ENCODE data around the gene NMNAT2. TPM values are rescaled to one million over a fixed set of nuclear protein-coding genes. Genes with fewer than 3 reads are reported as not detected.

NMNAT2 gene
- total and polyA plus RNA-seq, 2 of the 13 experiments (the other 11 are each of a cell fraction or from before 2014, with no cell fraction given), result not detected

DNA sequence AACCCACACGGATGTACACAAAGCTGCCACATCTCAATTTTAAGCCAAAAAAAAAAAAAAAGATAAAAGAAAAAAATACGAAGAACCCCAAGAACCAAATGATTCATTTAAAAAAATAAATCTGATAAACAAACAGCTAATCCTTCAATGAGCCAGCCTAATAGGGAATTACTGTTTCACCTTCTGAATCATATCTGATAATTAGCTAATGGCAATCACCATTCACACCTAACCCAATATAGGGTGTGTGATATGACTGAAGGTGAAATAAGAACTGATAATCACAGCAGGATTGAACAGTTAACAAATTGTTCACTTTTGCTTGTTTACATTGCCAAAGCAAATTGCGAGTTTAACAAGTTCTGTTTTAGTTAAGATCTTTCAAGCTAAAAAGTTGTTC, 170.7 kb downstream of the NMNAT2 start (continued):
- TF ChIP-seq, protein P1, sequence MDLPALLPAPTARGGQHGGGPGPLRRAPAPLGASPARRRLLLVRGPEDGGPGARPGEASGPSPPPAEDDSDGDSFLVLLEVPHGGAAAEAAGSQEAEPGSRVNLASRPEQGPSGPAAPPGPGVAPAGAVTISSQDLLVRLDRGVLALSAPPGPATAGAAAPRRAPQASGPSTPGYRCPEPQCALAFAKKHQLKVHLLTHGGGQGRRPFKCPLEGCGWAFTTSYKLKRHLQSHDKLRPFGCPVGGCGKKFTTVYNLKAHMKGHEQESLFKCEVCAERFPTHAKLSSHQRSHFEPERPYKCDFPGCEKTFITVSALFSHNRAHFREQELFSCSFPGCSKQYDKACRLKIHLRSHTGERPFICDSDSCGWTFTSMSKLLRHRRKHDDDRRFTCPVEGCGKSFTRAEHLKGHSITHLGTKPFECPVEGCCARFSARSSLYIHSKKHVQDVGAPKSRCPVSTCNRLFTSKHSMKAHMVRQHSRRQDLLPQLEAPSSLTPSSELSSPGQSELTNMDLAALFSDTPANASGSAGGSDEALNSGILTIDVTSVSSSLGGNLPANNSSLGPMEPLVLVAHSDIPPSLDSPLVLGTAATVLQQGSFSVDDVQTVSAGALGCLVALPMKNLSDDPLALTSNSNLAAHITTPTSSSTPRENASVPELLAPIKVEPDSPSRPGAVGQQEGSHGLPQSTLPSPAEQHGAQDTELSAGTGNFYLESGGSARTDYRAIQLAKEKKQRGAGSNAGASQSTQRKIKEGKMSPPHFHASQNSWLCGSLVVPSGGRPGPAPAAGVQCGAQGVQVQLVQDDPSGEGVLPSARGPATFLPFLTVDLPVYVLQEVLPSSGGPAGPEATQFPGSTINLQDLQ (CRISPR knock-in tag; IDR thresholded peaks at IDR 0.05), result no peak
- TF ChIP-seq, protein P2, sequence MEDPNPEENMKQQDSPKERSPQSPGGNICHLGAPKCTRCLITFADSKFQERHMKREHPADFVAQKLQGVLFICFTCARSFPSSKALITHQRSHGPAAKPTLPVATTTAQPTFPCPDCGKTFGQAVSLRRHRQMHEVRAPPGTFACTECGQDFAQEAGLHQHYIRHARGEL (CRISPR knock-in tag; IDR thresholded peaks at IDR 0.05), result no peak
- TF ChIP-seq NR2F2 (IDR thresholded peaks at IDR 0.05; ENCODE audit: borderline replicate concordance, low read depth) (no peak), MED8 (CRISPR knock-in tag; IDR thresholded peaks at IDR 0.05; ENCODE audit: insufficient replicate concordance) (no peak), TBL1XR1 (IDR thresholded peaks at IDR 0.05; ENCODE audit: borderline replicate concordance, low read length, partially characterized antibody) (no peak), MAFK (conservative IDR thresholded peaks at IDR 0.05 in 1 of 2, IDR thresholded peaks at IDR 0.05 in 1 of 2; ENCODE audit: low read length in 2 of 2) (no peak), ELF3 (CRISPR knock-in tag; IDR thresholded peaks at IDR 0.05) (no peak)

DNA sequence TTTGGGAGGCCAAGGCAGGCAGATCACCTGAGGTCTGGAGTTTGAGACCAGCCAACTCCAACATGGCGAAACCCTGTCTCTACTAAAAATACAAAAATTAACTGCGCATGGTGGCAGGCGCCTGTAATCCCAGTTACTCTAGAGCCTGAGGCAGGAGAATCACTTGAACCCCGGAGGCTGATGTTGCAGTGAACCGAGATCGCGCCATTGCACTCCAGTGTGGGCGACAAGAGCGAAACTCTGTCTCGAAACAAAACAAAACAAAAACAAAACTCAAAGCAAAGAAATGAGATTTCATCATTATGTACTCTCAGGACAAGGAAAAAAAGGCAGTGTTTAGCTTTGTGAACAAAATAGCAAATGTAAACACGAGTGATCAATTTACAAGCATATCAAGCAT, 171.1 kb downstream of the NMNAT2 start:
- FAIRE-seq, result no peak
- no peak overlapping the region for H3K4me2 ChIP-seq (ENCODE audit: low read depth, low read length)
- no peaks in the 10 kb centered on the region for H3K27me3 ChIP-seq (ENCODE audit: control insufficient read depth in 1 of 2, insufficient read depth in 2 of 2, low read length in 2 of 2)
- no peak for ATAC-seq
- BruUV-seq (replicated peaks), result no TSS peak
- H3K4me1 ChIP-seq (ENCODE audit: insufficient read depth, low read length), result no peaks in the 10 kb centered on the region
- no peak for TF ChIP-seq HES4 (CRISPR knock-in tag; IDR thresholded peaks at IDR 0.05; ENCODE audit: borderline replicate concordance)
- TF ChIP-seq ZFP1 (CRISPR knock-in tag; IDR thresholded peaks at IDR 0.05), result no peak
- TF ChIP-seq NAIF1 (CRISPR knock-in tag; IDR thresholded peaks at IDR 0.05; ENCODE audit: borderline replicate concordance), result no peak
- no peak for TF ChIP-seq RBAK (CRISPR knock-in tag; IDR thresholded peaks at IDR 0.05)
- TF ChIP-seq ZNF776 (CRISPR knock-in tag; IDR thresholded peaks at IDR 0.05), result no peak
- H3K4me3 ChIP-seq (replicated peaks in 1 of 3; ENCODE audit: insufficient read depth in 1 of 3, low read depth in 2 of 3, low read length in 3 of 3), result no peak overlapping the region
- 65% methylated on average over 11 of the region's 11 CpGs for WGBS (ENCODE audit: low lambda C conversion rate)
- no peak overlapping the region for H3K9ac ChIP-seq (ENCODE audit: insufficient read depth, low read depth, low read length)
- no peak for DNase-seq (ENCODE audit: low spot score)
- in situ Hi-C loops (cut with HindIII; ENCODE audit: extremely low pct_ligation_motif_present, low pct_unique_long_range_greater_than_20kb), result no loop called here
- no peak overlapping the region for H3K27ac ChIP-seq (ENCODE audit: extremely low read length, insufficient read depth, low read length)
- no peak overlapping the region for H2AFZ ChIP-seq (ENCODE audit: low read length)
- H4K20me1 ChIP-seq (ENCODE audit: insufficient read depth, low read length), result no peaks in the 10 kb centered on the region
- POLR2A ChIA-PET, result no interaction called here
- CTCF ChIA-PET (ENCODE audit: low intra/inter-chr PET ratio, low total read pairs), result no interaction called here
- no peaks in the 10 kb centered on the region for H3K9me3 ChIP-seq (ENCODE audit: low read length)
- intact Hi-C loops (cut with micrococcal nuclease; ENCODE audit: unreplicated experiment), result no loop called here
- H3K36me3 ChIP-seq (replicated peaks in 1 of 2; ENCODE audit: control insufficient read depth in 1 of 2, insufficient read depth in 2 of 2, low read length in 2 of 2), result no peaks in the 10 kb centered on the region
- H3K79me2 ChIP-seq (ENCODE audit: insufficient read depth, low read length), result no peaks in the 10 kb centered on the region

All from HepG2 (cell line).